GM18508 (cell line): Measurements from ENCODE around the gene FGD1.

Source experiments
- ATAC-seq: cut with Tn5 transposase; IDR thresholded peaks from one replicate; pipeline ENCODE4 v1.9.1; 2021; ENCODE audit warnings: moderate number of reproducible peaks; ENCODE audit not compliant: insufficient read depth, unreplicated experiment

Gene FGD1

DNA sequence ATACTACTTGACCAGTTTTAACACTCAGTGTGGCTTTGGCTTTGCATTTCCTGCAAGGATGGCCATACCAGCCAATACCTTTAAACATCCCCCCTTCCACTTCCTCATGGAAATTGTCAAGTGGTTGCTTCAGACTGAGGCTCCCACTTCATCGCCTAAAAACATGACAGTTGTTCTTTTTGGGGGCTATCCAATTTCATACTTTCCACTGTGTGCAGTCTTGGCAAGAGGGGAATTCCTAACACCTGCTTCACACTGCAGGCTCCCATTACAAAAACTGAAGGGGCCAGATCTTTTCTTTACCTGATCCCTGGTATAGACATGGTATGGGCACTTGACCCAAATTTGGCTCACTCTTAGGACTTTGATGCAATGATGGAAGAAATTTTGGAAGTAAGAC, 84.3 kb downstream of the FGD1 start:
- no peak for ATAC-seq

DNA sequence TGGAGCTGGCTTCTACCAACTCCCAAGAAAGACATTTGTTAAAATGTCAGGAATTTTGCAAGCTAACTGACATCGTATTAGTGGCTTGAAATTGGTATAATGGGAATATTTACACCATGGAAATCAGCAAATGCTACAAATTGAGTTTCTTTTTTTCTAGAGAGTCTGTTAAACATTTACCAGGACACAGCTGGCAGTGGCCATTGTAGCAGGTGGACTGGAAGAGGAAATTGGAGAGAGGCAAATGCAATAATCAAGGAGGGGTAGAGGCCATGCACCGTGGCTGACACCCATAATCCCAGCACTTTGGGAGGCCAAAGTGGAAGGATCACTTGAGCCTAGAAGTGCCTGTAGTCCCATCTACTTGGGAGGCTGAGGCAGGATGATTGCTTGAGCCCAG, 88.8 kb downstream of the FGD1 start:
- no peak for ATAC-seq

DNA sequence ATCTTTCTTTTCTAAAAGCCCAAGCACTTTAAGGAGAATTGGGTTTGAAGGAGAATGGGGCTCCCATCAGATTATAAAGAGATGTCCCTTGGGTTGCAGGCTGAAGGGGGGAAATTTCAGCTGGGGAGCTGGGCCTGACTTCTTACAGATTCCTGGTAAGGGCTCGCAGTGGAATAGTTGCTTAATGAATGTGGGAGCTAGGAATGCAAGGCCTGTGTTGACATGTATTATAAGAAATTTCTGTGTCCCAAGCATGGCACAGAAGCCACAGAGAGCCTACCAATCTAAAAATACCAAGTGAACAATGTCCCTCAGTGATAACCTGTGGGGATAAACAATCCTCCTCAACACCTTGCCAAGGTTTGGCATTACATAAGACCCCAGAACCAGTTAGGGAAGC, 98.9 kb downstream of the FGD1 start:
- ATAC-seq, result no peak
